IPS-18a (cell line): Measurements from ENCODE around the gene S100A9.

Experiments
- H3K27ac ChIP-seq: one replicate; pipeline ENCODE4 v1.5.1; 2013; ENCODE audit warnings: low read length
- H3K27me3 ChIP-seq: one replicate; pipeline ENCODE4 v1.6.1; 2013; ENCODE audit warnings: mild to moderate bottlenecking, low read length; ENCODE audit not compliant: control insufficient read depth, insufficient read depth
- H3K36me3 ChIP-seq: one replicate; pipeline ENCODE4 v1.6.1; 2013; ENCODE audit warnings: low read depth, low read length; ENCODE audit not compliant: control insufficient read depth
- H3K4me1 ChIP-seq: one replicate; pipeline ENCODE4 v1.6.1; 2013; ENCODE audit warnings: low read depth, low read length; ENCODE audit not compliant: control insufficient read depth
- H3K4me3 ChIP-seq: one replicate; pipeline ENCODE4 v1.5.1; 2013; ENCODE audit warnings: low read length
- H3K9ac ChIP-seq: one replicate; pipeline ENCODE4 v1.6.1; 2013; ENCODE audit warnings: mild to moderate bottlenecking, low read length, moderate library complexity
- H3K9me3 ChIP-seq: one replicate; pipeline ENCODE4 v1.6.1; 2013; ENCODE audit warnings: low read depth, low read length; ENCODE audit not compliant: control insufficient read depth

S100A9 gene

DNA sequence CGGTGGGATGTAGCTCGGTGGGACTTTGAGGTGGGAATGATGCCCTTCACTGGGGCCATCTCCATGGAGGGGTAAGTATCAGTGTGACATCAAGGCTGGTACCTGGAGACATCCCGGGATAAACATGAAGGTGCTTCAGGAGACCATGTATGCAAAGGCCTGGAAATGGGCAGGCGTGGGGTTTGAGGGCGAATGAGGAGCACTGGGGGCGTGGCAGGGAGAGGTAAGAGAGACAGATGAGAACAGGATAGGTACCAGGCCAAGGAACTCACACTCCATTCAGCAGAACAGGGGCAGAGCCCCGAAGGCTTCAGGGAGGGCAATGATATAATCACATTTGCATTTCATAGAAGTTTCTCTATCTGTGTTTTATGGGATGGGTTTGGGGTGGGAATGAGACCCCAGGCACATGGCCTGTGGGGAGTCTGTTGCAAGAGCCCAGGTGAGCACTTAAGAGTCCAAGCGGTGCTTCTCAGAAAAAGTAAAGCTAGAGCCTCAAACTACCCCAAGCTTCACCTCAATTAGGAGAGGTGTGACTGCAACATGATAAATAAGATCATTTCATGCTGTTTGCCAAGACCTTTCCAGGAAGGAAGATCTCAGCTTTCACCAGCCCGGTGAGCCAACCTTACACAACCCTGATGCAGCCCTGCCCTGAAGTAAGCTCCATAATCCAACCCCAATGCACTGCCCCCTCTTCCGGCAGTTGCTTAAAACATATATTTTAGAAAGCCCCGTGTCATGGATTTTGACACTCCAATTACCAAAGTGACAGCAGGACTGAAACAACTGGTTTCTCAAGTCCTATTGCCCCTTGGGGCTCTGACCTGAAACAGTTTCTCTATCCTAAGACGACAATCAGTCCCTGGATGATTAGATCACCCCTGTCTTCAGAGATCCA is 7.4 kb downstream of the S100A9 start:
- Histone ChIP-seq H3K9me3 (no peaks in the 10 kb centered on the region), H3K4me3 (no peak overlapping the region), H3K27ac (no peak overlapping the region), H3K27me3 (no peaks in the 10 kb centered on the region), H3K9ac (no peak overlapping the region), H3K4me1 (no peaks in the 10 kb centered on the region), H3K36me3 (no peaks in the 10 kb centered on the region)

DNA sequence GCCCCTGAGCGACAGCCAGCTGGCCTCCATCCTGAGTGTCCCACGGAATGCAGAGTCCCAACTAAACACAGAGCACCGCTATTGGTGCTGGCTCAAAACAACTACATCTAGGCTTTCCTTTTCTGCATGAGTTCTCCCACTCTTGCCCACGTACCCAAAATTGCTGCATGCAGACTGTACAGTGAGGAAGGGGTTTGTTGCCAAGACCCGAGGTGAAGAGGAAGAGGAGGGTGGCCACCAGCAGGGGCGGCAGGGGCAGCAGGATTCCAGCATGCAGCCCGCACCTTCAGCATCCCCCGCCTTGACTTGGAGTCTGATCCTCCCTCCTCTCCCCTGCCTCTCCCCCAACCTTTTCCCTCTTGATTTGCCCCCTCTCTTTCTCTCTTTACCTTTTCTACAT is 8.0 kb downstream of the S100A9 start:
- no peaks in the 10 kb centered on the region for H3K4me1 ChIP-seq
- H3K9ac ChIP-seq, result no peak overlapping the region
- no peaks in the 10 kb centered on the region for H3K27me3 ChIP-seq

DNA sequence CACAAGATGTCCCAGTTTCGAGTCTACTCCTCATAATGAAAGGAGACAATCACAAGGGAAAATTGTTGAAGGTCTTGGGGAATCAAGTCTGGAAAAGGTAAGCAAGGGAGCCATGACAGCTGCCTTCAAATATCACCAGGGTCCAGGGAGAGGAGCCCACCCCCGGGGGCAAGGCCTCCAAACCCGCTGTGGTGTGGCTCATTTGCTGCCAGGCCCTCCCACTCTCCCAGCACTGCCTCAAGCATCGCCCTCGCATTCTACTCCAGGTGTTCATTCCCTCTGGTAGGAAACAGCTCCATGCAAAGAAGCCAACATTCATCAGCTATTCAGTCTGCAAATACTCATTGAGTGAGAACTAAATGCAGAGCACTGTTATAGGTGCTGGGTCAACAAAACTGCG is 8.6 kb downstream of the S100A9 start:
- H3K9me3 ChIP-seq, result no peaks in the 10 kb centered on the region
- no peaks in the 10 kb centered on the region for H3K27me3 ChIP-seq
- H3K9ac ChIP-seq, result no peak overlapping the region
- H3K4me1 ChIP-seq, result no peaks in the 10 kb centered on the region
- no peak overlapping the region for H3K4me3 ChIP-seq
- H3K27ac ChIP-seq, result no peak overlapping the region
- no peaks in the 10 kb centered on the region for H3K36me3 ChIP-seq

More for the DNA sequence above, 8.0 kb downstream of the S100A9 start:
- Histone ChIP-seq H3K4me3 (no peak overlapping the region), H3K9me3 (no peaks in the 10 kb centered on the region), H3K36me3 (no peaks in the 10 kb centered on the region), H3K27ac (no peak overlapping the region)

DNA sequence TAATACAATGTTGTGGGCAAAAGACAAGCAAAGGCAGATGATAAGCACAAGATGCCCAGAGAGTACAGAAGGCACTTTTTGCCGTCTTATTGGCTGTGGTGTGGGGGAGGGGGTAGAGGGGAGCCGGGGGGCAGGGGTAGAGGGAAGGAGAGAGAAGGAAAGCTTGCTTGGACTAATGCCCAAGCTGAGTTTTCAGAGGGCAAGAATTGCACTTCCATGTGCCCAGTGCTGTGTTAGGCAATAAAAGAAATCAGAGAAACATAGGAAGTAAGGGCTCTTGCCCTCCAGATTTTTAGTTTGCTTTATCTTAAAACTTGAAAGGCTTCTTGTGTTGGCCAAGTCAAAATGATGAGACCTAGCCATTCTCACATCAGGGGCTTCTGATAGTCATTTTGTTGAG is 9.4 kb downstream of the S100A9 start:
- H3K27ac ChIP-seq, result no peak overlapping the region
- H3K9ac ChIP-seq, result no peak overlapping the region
- no peaks in the 10 kb centered on the region for H3K4me1 ChIP-seq
- no peak overlapping the region for H3K4me3 ChIP-seq
- H3K36me3 ChIP-seq, result no peaks in the 10 kb centered on the region
- H3K9me3 ChIP-seq, result no peaks in the 10 kb centered on the region
- H3K27me3 ChIP-seq, result no peaks in the 10 kb centered on the region

DNA sequence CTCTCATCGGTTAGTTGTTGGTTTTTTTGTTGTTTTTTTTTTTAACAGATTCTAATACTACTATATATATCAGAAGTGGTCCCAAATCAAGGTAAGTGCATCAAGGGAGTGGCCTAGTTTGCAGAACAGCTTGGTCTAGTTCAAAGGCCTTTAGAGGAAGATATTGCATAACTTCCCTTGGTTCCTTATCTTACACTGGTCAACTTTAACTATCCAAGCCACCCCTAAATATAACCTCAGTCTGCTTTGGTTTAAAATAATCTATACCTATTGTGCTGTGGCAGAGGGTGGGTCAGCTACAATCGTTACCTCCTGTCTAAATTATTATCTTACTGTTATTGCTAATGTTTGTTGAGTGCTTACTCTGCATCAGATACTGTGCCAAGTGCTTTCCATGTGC is 10.8 kb downstream of the S100A9 start:
- Histone ChIP-seq H3K4me3 (no peak overlapping the region), H3K27me3 (no peaks in the 10 kb centered on the region), H3K27ac (no peak overlapping the region), H3K9ac (no peak overlapping the region), H3K9me3 (no peaks in the 10 kb centered on the region), H3K36me3 (no peaks in the 10 kb centered on the region), H3K4me1 (no peaks in the 10 kb centered on the region)

DNA sequence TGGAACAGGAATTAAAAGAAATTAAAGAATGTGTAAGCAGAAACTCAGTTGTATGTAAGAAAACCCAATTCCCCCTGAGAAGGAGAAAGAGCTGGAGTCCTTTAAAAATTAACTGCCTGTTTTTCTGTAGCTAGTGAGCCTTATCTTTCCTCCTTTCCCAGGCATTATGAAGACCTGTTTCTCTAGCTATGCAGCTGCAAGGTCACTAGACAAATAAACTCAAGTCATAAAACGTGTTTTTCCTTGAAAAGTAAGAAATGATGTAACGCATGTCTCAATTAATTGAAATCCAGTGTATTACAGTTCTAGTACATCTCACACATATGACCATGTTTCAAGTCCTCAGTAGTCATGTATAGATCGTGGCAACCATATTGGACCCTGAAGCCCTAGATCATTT is 12.5 kb downstream of the S100A9 start:
- no peak overlapping the region for H3K27ac ChIP-seq
- H3K9me3 ChIP-seq, result no peaks in the 10 kb centered on the region
- no peak overlapping the region for H3K9ac ChIP-seq
- no peaks in the 10 kb centered on the region for H3K36me3 ChIP-seq
- no peaks in the 10 kb centered on the region for H3K4me1 ChIP-seq
- H3K27me3 ChIP-seq, result no peaks in the 10 kb centered on the region
- no peak overlapping the region for H3K4me3 ChIP-seq

DNA sequence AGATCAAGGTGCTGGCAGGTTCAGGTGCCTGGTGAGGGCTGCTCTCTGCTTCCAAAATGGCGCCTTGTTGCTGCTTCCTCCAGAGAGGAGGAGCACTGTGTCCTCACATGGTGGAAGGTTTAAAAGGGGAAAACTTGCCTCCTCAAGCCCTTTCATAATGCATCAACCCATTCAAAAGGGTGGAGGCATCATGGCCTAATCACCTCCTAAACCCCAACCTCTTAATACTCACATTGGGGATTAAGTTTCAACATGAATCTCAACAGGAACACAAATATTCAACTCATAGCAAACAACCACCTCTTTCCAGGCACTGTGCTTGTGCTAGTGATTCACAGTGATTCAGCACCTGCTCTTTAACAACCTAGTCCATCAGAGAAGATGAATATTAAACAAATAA is 13.6 kb downstream of the S100A9 start:
- Histone ChIP-seq H3K4me1 (no peaks in the 10 kb centered on the region), H3K4me3 (no peak overlapping the region), H3K9me3 (no peaks in the 10 kb centered on the region), H3K27ac (no peak overlapping the region), H3K9ac (no peak overlapping the region), H3K27me3 (no peaks in the 10 kb centered on the region), H3K36me3 (no peaks in the 10 kb centered on the region)

DNA sequence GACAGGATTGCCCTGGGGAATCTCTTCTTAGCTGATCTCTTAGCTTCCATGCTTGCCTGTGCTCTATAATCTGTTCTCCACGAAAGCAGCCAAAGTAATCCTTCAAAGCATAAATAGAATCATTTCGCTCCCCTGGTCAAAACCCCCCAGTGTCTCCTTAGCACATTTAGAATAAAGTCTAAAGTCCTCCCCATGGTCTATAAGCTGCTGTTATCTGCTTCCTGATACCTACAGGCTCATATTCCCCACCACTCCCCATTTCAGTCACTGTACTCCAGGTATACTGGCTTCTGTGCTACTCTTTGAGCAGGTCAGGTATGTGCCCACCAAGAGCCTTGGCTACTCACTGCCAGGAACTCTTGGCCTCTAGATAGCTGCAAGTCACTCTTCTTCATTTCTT is 14.9 kb downstream of the S100A9 start:
- no peak overlapping the region for H3K4me3 ChIP-seq
- H3K9ac ChIP-seq, result no peak overlapping the region
- H3K9me3 ChIP-seq, result no peaks in the 10 kb centered on the region
- H3K4me1 ChIP-seq, result no peaks in the 10 kb centered on the region
- no peaks in the 10 kb centered on the region for H3K36me3 ChIP-seq
- H3K27me3 ChIP-seq, result no peaks in the 10 kb centered on the region
- no peak overlapping the region for H3K27ac ChIP-seq

DNA sequence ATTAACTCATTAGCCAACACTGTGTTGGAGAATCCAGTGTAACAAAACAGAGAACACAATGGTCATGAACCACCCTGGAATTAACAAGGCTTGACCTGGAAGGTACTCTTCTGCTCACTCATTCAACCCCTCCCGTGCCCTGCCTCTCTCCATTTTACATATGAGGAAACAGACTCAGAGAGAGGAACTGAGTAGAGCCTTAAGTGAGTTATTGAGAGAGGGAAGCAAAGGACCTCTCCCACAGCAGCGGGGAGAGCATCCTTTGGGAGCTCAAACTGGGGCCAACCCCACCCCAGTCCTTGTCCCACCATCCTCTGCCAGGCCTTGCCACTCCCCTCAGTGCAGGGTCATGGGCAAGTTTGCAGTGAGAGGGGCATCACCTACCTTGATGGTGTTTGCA is 16.4 kb downstream of the S100A9 start:
- Histone ChIP-seq H3K9me3 (no peaks in the 10 kb centered on the region), H3K36me3 (no peaks in the 10 kb centered on the region)

DNA sequence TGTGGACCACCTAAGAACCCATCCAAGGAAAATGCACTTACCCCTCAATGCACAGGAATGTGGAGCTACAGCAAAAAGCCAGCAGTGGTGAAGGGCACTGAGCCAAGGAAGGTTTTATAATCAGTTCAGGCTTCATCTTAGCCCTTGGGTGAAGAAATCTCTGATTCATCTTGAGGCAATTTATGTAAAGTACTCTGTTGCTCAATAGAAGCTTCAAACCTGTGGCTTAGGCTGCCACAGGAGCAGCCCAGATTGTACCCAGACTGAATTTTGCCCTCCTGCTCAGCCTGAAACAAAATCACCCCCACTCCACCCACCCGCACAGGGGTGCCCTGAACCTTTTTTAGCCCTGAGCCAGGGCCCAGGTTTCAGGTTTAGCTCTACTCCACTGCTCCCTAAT is 17.9 kb downstream of the S100A9 start, which contains the start of gene S100A12:
TSS of gene S100A12 (minus strand) at position 111 of the 400 bp plus-strand sequence. CDS start 1,029 bp downstream, outside the sequence.
- H3K27me3 ChIP-seq, result no peaks in the 10 kb centered on the region
- no peaks in the 10 kb centered on the region for H3K36me3 ChIP-seq
- no peaks in the 10 kb centered on the region for H3K4me1 ChIP-seq
- no peak within 1 kb of the TSS for H3K4me3 ChIP-seq
- no peak within 1 kb of the TSS for H3K9ac ChIP-seq
- H3K9me3 ChIP-seq, result no peaks in the 10 kb centered on the region
- H3K27ac ChIP-seq, result no peak within 1 kb of the TSS

More for the DNA sequence above, 16.4 kb downstream of the S100A9 start:
- Histone ChIP-seq H3K9ac (no peak overlapping the region), H3K4me1 (no peaks in the 10 kb centered on the region), H3K4me3 (no peak overlapping the region), H3K27me3 (no peaks in the 10 kb centered on the region), H3K27ac (no peak overlapping the region)

DNA sequence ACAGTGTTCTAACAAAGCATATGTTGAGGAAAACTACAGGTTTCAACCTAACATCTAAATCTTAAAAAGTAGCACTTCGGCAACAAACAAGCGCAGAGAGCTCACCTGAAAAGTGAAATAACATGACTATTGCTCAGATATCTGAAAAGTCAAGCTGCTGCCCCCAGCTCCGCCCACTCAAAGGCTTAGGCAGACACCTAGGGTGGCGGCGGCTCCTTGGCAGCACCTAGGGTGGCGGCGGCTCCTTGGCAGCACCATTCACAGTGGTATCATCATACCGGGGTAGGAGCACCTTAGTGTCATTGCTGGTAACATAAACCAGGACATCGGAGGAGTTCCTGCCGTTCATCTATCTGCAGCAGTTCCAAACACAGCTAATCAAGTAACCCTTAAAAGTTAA is 21.9 kb downstream of the S100A9 start:
- H3K4me3 ChIP-seq, result no peak overlapping the region
- H3K27me3 ChIP-seq, result no peaks in the 10 kb centered on the region
- no peaks in the 10 kb centered on the region for H3K4me1 ChIP-seq

DNA sequence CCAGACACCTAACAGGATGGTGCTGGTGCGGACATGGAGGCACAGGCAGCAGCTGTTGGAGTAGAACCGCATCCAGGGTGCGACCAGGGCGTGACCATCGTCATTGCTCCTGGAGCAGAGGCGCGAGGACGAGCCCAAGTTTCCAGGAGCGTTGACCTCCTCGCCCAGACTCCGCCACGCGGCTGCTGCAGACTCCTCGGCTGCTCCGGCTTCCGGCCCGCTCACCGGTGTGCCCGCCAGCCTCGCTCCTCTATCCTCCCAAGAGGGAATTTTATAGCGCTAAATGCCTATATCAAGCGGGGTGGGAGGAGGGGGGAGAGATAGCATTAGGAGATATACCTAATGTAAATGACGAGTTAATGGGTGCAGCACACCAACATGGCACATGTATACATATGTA is 23.1 kb downstream of the S100A9 start:
- Histone ChIP-seq H3K9me3 (peaks cover 2% of the 10 kb centered on the region), H3K27ac (no peak overlapping the region), H3K36me3 (no peaks in the 10 kb centered on the region), H3K4me3 (no peak overlapping the region), H3K9ac (no peak overlapping the region), H3K4me1 (no peaks in the 10 kb centered on the region), H3K27me3 (no peaks in the 10 kb centered on the region)

More for the DNA sequence above, 21.9 kb downstream of the S100A9 start:
- Histone ChIP-seq H3K27ac (no peak overlapping the region), H3K36me3 (no peaks in the 10 kb centered on the region), H3K9ac (no peak overlapping the region), H3K9me3 (peaks cover 2% of the 10 kb centered on the region)
